T follicular helper cell (primary cell): ENCODE data around the gene SART3.

Experiments used
- DNase-seq: peaks from one replicate; pipeline ENCODE4 v3.0.0-alpha.2; 2020; ENCODE audit warnings: low read depth
- total RNA-seq, 2 experiments: gene quantifications; one replicate each; lab custom pipeline; 2026; lab: John Stamatoyannopoulos, UW

The SART3 gene, protein sequence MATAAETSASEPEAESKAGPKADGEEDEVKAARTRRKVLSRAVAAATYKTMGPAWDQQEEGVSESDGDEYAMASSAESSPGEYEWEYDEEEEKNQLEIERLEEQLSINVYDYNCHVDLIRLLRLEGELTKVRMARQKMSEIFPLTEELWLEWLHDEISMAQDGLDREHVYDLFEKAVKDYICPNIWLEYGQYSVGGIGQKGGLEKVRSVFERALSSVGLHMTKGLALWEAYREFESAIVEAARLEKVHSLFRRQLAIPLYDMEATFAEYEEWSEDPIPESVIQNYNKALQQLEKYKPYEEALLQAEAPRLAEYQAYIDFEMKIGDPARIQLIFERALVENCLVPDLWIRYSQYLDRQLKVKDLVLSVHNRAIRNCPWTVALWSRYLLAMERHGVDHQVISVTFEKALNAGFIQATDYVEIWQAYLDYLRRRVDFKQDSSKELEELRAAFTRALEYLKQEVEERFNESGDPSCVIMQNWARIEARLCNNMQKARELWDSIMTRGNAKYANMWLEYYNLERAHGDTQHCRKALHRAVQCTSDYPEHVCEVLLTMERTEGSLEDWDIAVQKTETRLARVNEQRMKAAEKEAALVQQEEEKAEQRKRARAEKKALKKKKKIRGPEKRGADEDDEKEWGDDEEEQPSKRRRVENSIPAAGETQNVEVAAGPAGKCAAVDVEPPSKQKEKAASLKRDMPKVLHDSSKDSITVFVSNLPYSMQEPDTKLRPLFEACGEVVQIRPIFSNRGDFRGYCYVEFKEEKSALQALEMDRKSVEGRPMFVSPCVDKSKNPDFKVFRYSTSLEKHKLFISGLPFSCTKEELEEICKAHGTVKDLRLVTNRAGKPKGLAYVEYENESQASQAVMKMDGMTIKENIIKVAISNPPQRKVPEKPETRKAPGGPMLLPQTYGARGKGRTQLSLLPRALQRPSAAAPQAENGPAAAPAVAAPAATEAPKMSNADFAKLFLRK
- total RNA-seq: 161 to 188 reads per million in 2 experiments

GRCh38 chr12:108560752-108561719, at the start of gene SART3:
Gene SART3, minus strand, starts transcription at chr12:108561173. Its CDS starts 19 bp downstream, at chr12:108561154.
- peak; percentile 70 for DNase-seq

DNA sequence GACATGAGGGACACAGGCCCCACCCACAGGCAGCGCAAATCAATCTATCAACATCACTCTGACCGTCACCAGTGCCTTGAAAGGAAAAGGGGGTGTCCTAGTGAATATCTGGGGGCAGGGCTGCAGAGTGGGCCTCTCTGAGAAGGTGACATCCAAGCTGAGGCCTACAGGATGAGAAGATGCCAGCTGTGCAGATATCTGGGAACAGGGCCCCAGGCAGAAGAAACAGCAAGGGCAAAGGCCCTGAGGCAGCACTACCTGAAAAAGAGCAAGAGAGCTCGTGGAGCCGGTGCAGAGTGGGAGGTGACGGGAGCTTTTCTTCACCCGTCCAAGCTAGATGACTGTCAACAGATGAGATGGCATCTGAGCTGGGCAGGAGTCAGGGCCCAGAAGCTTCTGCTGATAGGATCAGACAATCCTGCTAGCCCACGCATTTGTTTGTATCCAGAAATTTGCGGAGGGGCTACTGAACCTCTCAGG, 49.4 kb upstream of the SART3 start:
- DNase-seq: no peak

DNA sequence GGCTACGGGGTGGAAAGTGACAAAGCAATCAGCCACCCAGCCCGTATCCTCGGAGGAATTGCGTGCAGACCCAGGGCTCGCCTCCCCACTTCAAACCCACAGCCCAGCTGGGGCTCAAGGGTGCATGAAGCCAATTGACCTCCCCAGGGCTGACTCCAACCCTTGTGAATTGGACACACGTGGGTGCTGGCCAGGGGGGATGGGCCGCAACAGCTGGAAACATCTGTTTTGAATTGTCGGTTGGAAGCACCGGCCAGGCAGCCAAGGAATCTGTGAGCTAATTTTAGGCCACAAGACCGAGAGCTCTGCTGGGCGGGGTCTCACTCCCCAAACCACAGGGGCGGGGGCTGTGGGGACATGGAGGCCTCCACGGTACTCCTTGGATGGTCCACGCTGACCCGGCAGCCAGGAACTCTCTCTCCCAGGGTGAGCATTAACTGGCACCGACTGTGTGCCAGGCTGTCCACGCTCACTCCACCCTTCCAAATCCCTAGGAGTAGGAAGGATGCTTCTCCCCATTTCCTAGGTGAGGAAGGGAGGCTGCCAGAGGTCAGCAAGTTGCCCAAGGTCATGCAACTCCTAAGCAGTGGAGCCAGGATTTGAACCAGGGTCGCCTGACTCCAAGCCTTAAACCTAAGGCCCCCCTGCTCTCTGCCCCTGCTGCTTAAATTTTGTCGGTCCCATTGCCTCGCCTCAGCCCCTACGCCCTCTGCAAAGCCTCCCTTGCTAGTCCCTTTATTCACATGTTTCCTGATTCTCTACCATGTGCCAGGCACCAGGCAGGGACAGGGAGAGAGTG, 48.8 kb upstream of the SART3 start:
- no peak for DNase-seq

DNA sequence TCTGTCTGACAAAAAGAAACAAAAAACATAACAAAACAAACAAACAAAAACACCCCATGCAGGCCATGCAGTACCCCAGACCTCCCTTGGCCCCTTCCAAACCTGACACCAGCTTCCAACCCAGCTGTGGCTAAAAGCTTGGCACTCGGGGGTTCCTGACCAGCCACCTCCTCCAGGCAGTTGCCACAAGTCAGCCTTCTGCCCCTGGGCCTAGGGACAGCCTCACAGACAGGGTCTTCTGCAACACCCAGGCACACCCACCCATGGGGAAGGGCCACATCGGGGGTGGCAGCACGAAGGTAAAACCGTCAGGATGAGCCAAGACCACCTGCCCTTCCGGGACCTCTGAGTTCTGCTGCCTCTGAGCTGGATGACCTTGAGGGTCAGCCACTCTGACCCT, 47.6 kb upstream of the SART3 start:
- no peak for DNase-seq

GRCh38 chr12:108607981-108608600, 47.1 kb upstream of the SART3 start:
- DNase-seq: no peak

GRCh38 chr12:108606492-108606891, 45.5 kb upstream of the SART3 start:
- DNase-seq: no peak

GRCh38 chr12:108605690-108606406, 44.9 kb upstream of the SART3 start:
- DNase-seq: no peak

DNA sequence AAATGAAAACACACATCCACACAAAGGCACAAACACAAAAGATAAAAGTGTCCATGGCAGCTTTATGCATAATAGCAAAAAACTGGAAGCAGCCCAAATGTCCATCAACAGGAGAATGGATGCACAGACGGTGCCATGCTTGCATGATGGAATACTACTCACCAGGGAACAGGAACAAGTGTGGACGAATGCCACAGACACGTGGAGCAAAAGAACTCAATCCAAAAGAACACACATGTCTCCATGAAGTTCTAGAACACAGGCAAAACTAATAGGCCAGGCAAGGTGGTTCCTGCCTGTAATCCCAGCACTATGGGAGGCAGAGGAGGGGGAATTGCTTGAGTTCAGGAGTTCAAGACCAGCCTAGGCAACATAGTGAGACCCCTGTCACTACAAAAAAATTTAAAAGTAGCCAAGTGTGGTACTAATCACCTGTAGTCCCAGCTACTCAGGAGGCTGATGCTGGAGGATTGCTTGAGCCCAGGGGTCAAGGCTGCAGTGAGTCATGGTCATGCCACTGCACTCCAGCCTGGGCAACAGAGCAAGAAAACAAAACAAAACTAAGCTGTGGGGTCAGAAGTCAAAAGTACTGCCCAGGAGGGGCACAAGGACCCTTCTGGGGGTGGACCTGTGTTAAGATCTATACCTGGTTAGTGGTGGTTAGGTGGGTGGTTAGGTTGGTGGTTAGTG, 44.2 kb upstream of the SART3 start:
- DNase-seq: no peak

GRCh38 chr12:108604208-108604941, 43.4 kb upstream of the SART3 start:
- no peak for DNase-seq

DNA sequence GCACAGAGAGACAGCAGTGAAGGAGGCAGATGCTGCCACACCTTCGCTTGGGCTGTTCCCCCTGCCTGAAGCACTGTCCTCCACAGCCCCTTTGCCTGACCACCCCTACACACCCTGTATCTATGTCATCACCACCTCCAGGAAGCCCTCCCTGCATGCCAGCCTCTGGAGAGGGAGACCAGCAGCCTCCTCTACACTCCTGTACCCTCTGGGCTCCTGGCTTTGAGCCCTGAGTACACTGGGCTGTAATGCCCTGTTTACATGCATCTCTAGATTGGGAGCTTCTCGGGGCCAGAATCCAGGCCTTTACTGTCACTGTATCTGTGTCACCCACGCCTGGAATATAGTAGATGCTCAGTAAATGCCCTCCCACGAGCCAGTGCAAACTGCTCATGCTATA, 42.8 kb upstream of the SART3 start:
- DNase-seq: no peak

- DNase-seq: no peak
Observed at GRCh38 chr12:108602976-108603704, 42.2 kb upstream of the SART3 start.

- DNase-seq: no peak
Observed at GRCh38 chr12:108602209-108602705, 41.3 kb upstream of the SART3 start.

DNA sequence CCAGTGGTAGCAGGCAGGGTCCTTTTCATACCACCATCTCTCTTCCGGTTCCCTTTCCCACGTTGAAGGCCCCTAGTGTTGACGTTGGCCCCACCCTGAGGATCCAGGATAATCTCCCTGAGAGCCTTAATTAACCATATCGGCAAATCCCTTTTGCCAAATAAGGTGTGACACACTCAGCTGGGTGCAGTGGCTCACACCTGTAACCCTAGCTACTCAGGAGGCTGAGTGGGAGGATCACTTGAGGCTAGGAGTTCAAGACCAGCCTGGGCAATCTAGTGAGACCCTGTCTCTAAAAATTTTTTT, 39.7 kb upstream of the SART3 start:
- DNase-seq: no peak

DNA sequence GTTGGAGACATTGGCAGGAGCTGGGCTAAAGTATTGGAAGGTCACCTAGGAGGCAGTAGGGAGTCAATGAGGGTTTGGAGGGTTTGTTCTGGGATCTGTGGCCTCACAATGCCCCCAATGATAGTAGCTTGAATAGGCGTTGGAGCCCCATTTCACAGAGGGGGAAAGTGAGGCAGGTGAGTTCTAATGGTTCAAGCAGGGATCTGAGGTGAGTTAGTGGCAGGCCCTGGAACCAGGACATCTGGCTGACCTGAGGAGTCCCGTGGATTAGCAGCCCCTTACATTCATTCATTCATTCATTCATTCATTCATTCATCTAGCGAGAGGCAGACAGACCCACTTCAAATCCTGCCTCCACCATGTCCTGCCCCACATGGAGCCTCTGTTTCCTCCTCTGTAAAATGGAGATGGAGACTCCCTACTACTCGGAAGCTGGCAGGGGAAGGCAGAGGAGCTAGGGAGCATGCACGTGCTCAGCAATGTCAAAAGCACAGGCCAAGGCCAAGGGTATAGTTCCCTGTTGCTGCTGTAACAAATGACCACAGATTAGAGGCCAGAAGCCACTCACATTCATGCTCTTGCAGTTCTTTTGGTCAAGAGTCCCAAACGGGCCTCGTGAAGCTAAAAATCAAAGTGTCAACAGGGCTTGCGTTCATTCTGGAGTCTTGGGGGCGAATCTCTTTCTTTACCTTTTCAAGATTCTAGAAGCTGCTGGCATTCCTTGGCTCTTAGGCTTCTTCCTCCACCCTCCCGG, 39.2 kb upstream of the SART3 start:
- DNase-seq: no peak

- no peak for DNase-seq
Observed at GRCh38 chr12:108599541-108599940, 38.6 kb upstream of the SART3 start.

- DNase-seq: no peak
Observed at GRCh38 chr12:108598553-108599250, 37.7 kb upstream of the SART3 start.
